SH-SY5Y (cell line): Measurements from ENCODE around the gene NEK5.

ENCODE experiments used
- GATA2 ChIP-seq: IDR thresholded peaks from 2 replicates; pipeline ENCODE4 v1.6.1; 2011; ENCODE audit warnings: mild to moderate bottlenecking, low read depth, low read length
- GATA3 ChIP-seq: IDR thresholded peaks from 2 replicates; pipeline ENCODE4 v1.6.1; 2011; ENCODE audit warnings: low read depth, mild to moderate bottlenecking, low read length, moderate library complexity

GRCh38 chr13:51998723-51999509, 130.0 kb downstream of the NEK5 start:
- no peak for TF ChIP-seq GATA2
- no peak for TF ChIP-seq GATA3
